GM12878 (cell line): Measurements from ENCODE around the gene MFN1. TPM values are rescaled to one million over a fixed set of nuclear protein-coding genes. Genes with fewer than 3 reads are reported as not detected.

Experiments
- ATF7 ChIP-seq: fragments of 450-650 bp; IDR thresholded peaks from 2 replicates; pipeline ENCODE4 v1.6.1; 2016; ENCODE audit warnings: low read depth, mild to moderate bottlenecking
- BACH1 ChIP-seq: fragments of 450-650 bp; IDR thresholded peaks from 2 replicates; pipeline ENCODE4 v1.6.1; 2017; ENCODE audit warnings: mild to moderate bottlenecking, borderline replicate concordance
- CEBPB ChIP-seq, 2 experiments: fragments of 150-350 bp in 1 of 2; IDR thresholded peaks; 2 replicates each; pipeline ENCODE4 v1.6.1; 2012 to 2014; ENCODE audit warnings: low read depth in 2 of 2, low read length in 2 of 2, borderline replicate concordance in 1 of 2, inconsistent platforms in 1 of 2
- FOXM1 ChIP-seq: IDR thresholded peaks from 2 replicates; pipeline ENCODE4 v1.6.1; 2012; ENCODE audit warnings: low read depth, mild to moderate bottlenecking, inconsistent platforms, low read length, moderate library complexity
- JUNB ChIP-seq: IDR thresholded peaks from 2 replicates; pipeline ENCODE4 v1.6.1; 2016; ENCODE audit warnings: antibody characterized with exemption, mild to moderate bottlenecking
- MEF2A ChIP-seq: IDR thresholded peaks from 2 replicates; pipeline ENCODE4 v1.6.1; 2011; ENCODE audit warnings: low read depth, mild to moderate bottlenecking, low read length, moderate library complexity; ENCODE audit not compliant: insufficient read depth
- MEF2B ChIP-seq: fragments of 450-650 bp; IDR thresholded peaks from 2 replicates; pipeline ENCODE4 v1.6.1; 2018; ENCODE audit warnings: mild to moderate bottlenecking, moderate library complexity; ENCODE audit not compliant: partially characterized antibody, poor library complexity, severe bottlenecking
- MTA2 ChIP-seq: fragments of 450-650 bp; IDR thresholded peaks from 2 replicates; pipeline ENCODE4 v1.6.1; 2016; ENCODE audit warnings: low read depth, mild to moderate bottlenecking, moderate library complexity
- MXI1 ChIP-seq: fragments of 150-350 bp; IDR thresholded peaks from 2 replicates; pipeline ENCODE4 v1.6.1; 2011; ENCODE audit warnings: low read depth, mild to moderate bottlenecking, inconsistent platforms, low read length, improper control_type of control experiment
- NFIC ChIP-seq: IDR thresholded peaks from 2 replicates; pipeline ENCODE4 v1.6.1; 2012; ENCODE audit warnings: low read depth, mild to moderate bottlenecking, inconsistent platforms, low read length, moderate library complexity
- NR2C2 ChIP-seq: IDR thresholded peaks from 2 replicates; pipeline ENCODE4 v1.6.1; 2011; ENCODE audit warnings: borderline replicate concordance, low read depth; ENCODE audit not compliant: control insufficient read depth, insufficient read length
- PAX8 ChIP-seq: fragments of 450-650 bp; IDR thresholded peaks from 2 replicates; pipeline ENCODE4 v1.6.1; 2017; ENCODE audit warnings: mild to moderate bottlenecking, moderate library complexity
- SIX5 ChIP-seq: IDR thresholded peaks from 2 replicates; pipeline ENCODE4 v1.6.1; 2011; ENCODE audit warnings: mild to moderate bottlenecking, low read depth, low read length, moderate library complexity; ENCODE audit not compliant: severe bottlenecking
- SMC3 ChIP-seq: IDR thresholded peaks from 2 replicates; pipeline ENCODE4 v1.6.1; 2011; ENCODE audit warnings: low read length, improper control_type of control experiment, borderline replicate concordance
- TARDBP ChIP-seq: IDR thresholded peaks from 2 replicates; pipeline ENCODE4 v1.6.1; 2016; ENCODE audit warnings: borderline replicate concordance
- TBL1XR1 ChIP-seq: IDR thresholded peaks from 2 replicates; pipeline ENCODE4 v1.6.1; 2012; ENCODE audit warnings: low read depth, low read length, improper control_type of control experiment
- TCF3 ChIP-seq: IDR thresholded peaks from 2 replicates; pipeline ENCODE4 v1.6.1; 2012; ENCODE audit warnings: low read depth, mild to moderate bottlenecking, low read length, borderline replicate concordance; ENCODE audit not compliant: insufficient read depth
- YY1 ChIP-seq: IDR thresholded peaks from 2 replicates; pipeline ENCODE4 v1.6.1; 2011; ENCODE audit warnings: low read depth, mild to moderate bottlenecking, low read length
- ZNF207 ChIP-seq: fragments of 450-650 bp; IDR thresholded peaks from 2 replicates; pipeline ENCODE4 v1.6.1; 2014; ENCODE audit warnings: antibody characterized with exemption, mild to moderate bottlenecking, borderline replicate concordance
- ZNF622 ChIP-seq: fragments of 450-650 bp; IDR thresholded peaks from 2 replicates; pipeline ENCODE4 v1.6.1; 2017; ENCODE audit warnings: mild to moderate bottlenecking, inconsistent platforms
- polyA plus RNA-seq, 11 experiments: library from polyadenylated mRNA; depleted of rRNA in 4 of 11; unstranded in 6 of 11; stranded (reverse) in 5 of 11; fragments of >200 nt; fragmentation: Nextera tagmentation in 4 of 11; fragmentation: Illumina TruSeq in 1 of 11; extraction: Ambion mirVana in 4 of 11; extraction: Trizol in 1 of 11; gene quantifications; 1 replicate in 1 of 11; 2 replicates in 10 of 11; pipeline versions ENCODE4 v1.2.1 to v1.2.3, GENCODE V29; 2011 to 2016; ENCODE audit warnings: inconsistent platforms in 2 of 11, missing spikeins in 2 of 11, low read depth in 1 of 11
- total RNA-seq, 4 experiments: library from RNA; depleted of rRNA in 3 of 4; stranded (reverse); fragments of >200 nt in 3 of 4; fragmentation: Illumina TruSeq in 1 of 4; extraction: Trizol in 1 of 4; gene quantifications; 2 replicates each; pipeline versions ENCODE4 v1.2.1 to v1.2.3, GENCODE V29; 2013 to 2021
- TF ChIP-seq, protein P1 (sequence below): fragments of 450-650 bp; IDR thresholded peaks from 2 replicates; pipeline ENCODE4 v1.6.1; 2016; ENCODE audit warnings: mild to moderate bottlenecking, moderate library complexity, borderline replicate concordance
- TF ChIP-seq, protein P2 (sequence below): fragments of 450-650 bp; IDR thresholded peaks from 2 replicates; pipeline ENCODE4 v1.6.1; 2016; ENCODE audit warnings: mild to moderate bottlenecking
- TF ChIP-seq, protein P3 (sequence below): fragments of 450-650 bp; conservative IDR thresholded peaks from 2 replicates; pipeline ENCODE4 v1.6.1; 2017; ENCODE audit warnings: mild to moderate bottlenecking, moderate library complexity

Gene MFN1
- total and polyA plus RNA-seq, 10 of the 15 experiments (the other 5 are each of a cell fraction or from before 2014, with no cell fraction given) = 14.4 to 120 (median 39.8) TPM

- TF ChIP-seq ATF7 (peak; percentile 53), ZNF622 (no peak), SIX5 (no peak), SMC3 (no peak), YY1 (no peak), MTA2 (peak; percentile 50; the same call in 1 of the 2 replicates), TARDBP (no peak), TBL1XR1 (no peak), MEF2B (peak; percentile 63), NR2C2 (no peak), PAX8 (no peak; the same call in 1 of the 2 replicates), BACH1 (peak; percentile 26; the same call in 1 of the 2 replicates), MEF2A (0 out of 2 replicates have a peak, but pooled peaks have one; percentile 28), FOXM1 (peak; percentile 32; the same call in 1 of the 2 replicates), CEBPB (IDR thresholded peaks at IDR 0.05; ENCODE audit: borderline replicate concordance in 1 of 2, low read depth in 2 of 2, low read length in 2 of 2) (peak in 1 of 2 experiments; percentile 51; a peak in 1 of 4 replicates), JUNB (peak; percentile 4; the same call in 1 of the 2 replicates), ZNF207 (no peak), NFIC (peak; percentile 66), TCF3 (no peak), MXI1 (peak; percentile 38; the same call in 1 of the 2 replicates)
- TF ChIP-seq, protein P1, sequence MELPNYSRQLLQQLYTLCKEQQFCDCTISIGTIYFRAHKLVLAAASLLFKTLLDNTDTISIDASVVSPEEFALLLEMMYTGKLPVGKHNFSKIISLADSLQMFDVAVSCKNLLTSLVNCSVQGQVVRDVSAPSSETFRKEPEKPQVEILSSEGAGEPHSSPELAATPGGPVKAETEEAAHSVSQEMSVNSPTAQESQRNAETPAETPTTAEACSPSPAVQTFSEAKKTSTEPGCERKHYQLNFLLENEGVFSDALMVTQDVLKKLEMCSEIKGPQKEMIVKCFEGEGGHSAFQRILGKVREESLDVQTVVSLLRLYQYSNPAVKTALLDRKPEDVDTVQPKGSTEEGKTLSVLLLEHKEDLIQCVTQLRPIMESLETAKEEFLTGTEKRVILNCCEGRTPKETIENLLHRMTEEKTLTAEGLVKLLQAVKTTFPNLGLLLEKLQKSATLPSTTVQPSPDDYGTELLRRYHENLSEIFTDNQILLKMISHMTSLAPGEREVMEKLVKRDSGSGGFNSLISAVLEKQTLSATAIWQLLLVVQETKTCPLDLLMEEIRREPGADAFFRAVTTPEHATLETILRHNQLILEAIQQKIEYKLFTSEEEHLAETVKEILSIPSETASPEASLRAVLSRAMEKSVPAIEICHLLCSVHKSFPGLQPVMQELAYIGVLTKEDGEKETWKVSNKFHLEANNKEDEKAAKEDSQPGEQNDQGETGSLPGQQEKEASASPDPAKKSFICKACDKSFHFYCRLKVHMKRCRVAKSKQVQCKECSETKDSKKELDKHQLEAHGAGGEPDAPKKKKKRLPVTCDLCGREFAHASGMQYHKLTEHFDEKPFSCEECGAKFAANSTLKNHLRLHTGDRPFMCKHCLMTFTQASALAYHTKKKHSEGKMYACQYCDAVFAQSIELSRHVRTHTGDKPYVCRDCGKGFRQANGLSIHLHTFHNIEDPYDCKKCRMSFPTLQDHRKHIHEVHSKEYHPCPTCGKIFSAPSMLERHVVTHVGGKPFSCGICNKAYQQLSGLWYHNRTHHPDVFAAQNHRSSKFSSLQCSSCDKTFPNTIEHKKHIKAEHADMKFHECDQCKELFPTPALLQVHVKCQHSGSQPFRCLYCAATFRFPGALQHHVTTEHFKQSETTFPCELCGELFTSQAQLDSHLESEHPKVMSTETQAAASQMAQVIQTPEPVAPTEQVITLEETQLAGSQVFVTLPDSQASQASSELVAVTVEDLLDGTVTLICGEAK = peak; percentile 51; the same call in 1 of the 2 replicates
- TF ChIP-seq, protein P2, sequence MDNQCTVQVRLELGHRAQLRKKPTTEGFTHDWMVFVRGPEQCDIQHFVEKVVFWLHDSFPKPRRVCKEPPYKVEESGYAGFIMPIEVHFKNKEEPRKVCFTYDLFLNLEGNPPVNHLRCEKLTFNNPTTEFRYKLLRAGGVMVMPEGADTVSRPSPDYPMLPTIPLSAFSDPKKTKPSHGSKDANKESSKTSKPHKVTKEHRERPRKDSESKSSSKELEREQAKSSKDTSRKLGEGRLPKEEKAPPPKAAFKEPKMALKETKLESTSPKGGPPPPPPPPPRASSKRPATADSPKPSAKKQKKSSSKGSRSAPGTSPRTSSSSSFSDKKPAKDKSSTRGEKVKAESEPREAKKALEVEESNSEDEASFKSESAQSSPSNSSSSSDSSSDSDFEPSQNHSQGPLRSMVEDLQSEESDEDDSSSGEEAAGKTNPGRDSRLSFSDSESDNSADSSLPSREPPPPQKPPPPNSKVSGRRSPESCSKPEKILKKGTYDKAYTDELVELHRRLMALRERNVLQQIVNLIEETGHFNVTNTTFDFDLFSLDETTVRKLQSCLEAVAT = peak; percentile 60; the same call in 1 of the 2 replicates
- TF ChIP-seq, protein P3, sequence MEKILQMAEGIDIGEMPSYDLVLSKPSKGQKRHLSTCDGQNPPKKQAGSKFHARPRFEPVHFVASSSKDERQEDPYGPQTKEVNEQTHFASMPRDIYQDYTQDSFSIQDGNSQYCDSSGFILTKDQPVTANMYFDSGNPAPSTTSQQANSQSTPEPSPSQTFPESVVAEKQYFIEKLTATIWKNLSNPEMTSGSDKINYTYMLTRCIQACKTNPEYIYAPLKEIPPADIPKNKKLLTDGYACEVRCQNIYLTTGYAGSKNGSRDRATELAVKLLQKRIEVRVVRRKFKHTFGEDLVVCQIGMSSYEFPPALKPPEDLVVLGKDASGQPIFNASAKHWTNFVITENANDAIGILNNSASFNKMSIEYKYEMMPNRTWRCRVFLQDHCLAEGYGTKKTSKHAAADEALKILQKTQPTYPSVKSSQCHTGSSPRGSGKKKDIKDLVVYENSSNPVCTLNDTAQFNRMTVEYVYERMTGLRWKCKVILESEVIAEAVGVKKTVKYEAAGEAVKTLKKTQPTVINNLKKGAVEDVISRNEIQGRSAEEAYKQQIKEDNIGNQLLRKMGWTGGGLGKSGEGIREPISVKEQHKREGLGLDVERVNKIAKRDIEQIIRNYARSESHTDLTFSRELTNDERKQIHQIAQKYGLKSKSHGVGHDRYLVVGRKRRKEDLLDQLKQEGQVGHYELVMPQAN = no peak
These were observed 960 bp downstream of the MFN1 start (continued) for GRCh38 chr3:179348325-179349013.
